Sigmoid colon (tissue), 7 donors: ENCODE results near the gene ANXA2R. TPM values are rescaled to one million over a fixed set of nuclear protein-coding genes. Genes with fewer than 3 reads are reported as not detected.
"Not testable (repeated sequence)": the region's sequence is repeated elsewhere in the genome, so short reads cannot be mapped to it uniquely, and the experiment has no call there.

Experiments used
- DNase-seq: peaks from one replicate; pipeline ENCODE4 v3.0.0-alpha.2; 2019
- H3K27ac ChIP-seq, 4 donors: fragments of 200-600 bp; sonication (generic); one replicate each; pipeline ENCODE4 v1.5.1; 2016 to 2019; ENCODE audit warnings: mild to moderate bottlenecking in 1 of 4
- H3K27me3 ChIP-seq, 3 donors: fragments of 200-600 bp; sonication (generic); one replicate each; pipeline ENCODE4 v1.5.1; 2019; ENCODE audit warnings: mild to moderate bottlenecking in 1 of 3
- H3K36me3 ChIP-seq, 4 donors: fragments of 200-600 bp; sonication (generic); one replicate each; pipeline ENCODE4 v1.5.1; 2016 to 2019
- H3K4me1 ChIP-seq, 4 donors: fragments of 200-600 bp; sonication (generic); one replicate each; pipeline ENCODE4 v1.5.1; 2017 to 2019
- H3K4me3 ChIP-seq, 4 donors: fragments of 200-600 bp; sonication (generic); one replicate each; pipeline ENCODE4 v1.5.1; 2017 to 2019; ENCODE audit warnings: mild to moderate bottlenecking in 2 of 4, moderate library complexity in 1 of 4
- H3K9me3 ChIP-seq, 4 donors: fragments of 200-600 bp in 3 of 4; sonication (generic) in 3 of 4; one replicate each; pipeline versions ENCODE4 v1.5.1 to v1.6.1; 2013 to 2019
- EP300 ChIP-seq, 4 donors: sonication (generic); formaldehyde crosslinking; IDR thresholded peaks; one replicate each; pipeline ENCODE4 v1.6.1; 2017; ENCODE audit warnings: antibody characterized with exemption in 4 of 4
- POLR2A ChIP-seq, 2 donors: fragments of 450-650 bp; IDR thresholded peaks; one replicate each; pipeline ENCODE4 v1.6.1; 2016; ENCODE audit warnings: antibody characterized with exemption in 2 of 2, mild to moderate bottlenecking in 2 of 2, moderate library complexity in 2 of 2
- POLR2AphosphoS5 ChIP-seq, 4 donors: sonication (generic); formaldehyde crosslinking; IDR thresholded peaks; one replicate each; pipeline ENCODE4 v1.6.1; 2017; ENCODE audit warnings: antibody characterized with exemption in 4 of 4
- WGBS, 2 donors: extraction: QIAGEN DNeasy Blood & Tissue Kit; methylation state at CpG; one replicate each; pipeline ENCODE4 v1.1.7; 2013; 5-methylcytosine and 5-hydroxymethylcytosine counted together
- intact Hi-C: fragments of 100-400 bp; cut with DNase I; formaldehyde crosslinking; loops from one replicate; pipeline ENCODE4 v1.15.1; 2023
- polyA plus RNA-seq, 3 donors: library from polyadenylated mRNA; stranded (reverse); fragments of 200-250 nt; gene quantifications; one replicate each; pipeline ENCODE4 v1.2.3, GENCODE V29; 2013
- total RNA-seq, 4 donors: library from RNA; depleted of rRNA; stranded (reverse); fragments of >200 nt; gene quantifications; one replicate each; pipeline ENCODE4 v1.1.0, GENCODE V29; 2016
- TF ChIP-seq, protein P1 (sequence below), 4 experiments: fragments of 450-650 bp in 3 of 4; fragments of 200-600 bp in 1 of 4; IDR thresholded peaks; one replicate each; pipeline ENCODE4 v1.5.1; 2016 to 2019; ENCODE audit warnings: antibody characterized with exemption in 4 of 4, mild to moderate bottlenecking in 3 of 4, moderate library complexity in 2 of 4
- donor health status: healthy with polysubstance abuse.
- donor health status: Bipolar disorder and iron deficiency.
- donor health status: healthy.

The ANXA2R gene
- total and polyA plus RNA-seq, 7 donors = 0.69 to 12.4 (median 3.2) TPM

DNA sequence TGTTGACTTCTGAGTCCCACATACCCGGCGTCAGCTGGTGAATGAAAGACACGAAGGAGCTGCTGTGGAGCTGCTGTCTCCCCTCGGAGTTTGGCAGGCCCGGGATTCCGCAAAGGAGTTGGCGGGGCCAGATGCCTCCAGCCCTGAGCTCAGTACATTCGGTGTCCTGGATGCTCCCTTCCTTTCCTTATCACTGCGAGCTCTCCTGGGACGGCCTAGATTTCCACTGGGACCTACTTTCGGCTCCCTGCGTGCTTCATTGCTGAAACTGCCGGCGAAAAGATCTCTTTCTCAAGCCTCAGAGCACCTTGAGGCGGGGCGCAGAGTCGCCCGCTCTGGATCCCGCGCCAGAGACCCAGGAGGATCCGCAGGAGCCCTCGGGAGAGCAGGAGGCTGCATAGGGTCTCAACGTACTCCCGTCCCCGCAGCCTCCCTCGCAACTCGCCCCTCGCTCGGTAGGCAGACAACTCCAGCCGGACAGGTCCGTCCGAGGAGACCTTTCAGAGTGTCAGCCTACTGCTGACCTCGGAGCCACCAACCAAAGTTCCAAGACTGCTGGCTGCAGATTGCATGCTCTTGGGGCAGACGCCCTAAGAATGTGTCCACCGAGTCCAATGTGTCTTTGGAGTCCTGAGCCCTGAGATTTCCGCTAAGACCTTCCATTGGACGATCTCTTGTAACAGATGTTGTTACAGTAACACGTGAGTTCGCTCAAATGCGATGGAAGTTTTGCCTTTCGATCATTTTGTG is 6.1 kb downstream of the ANXA2R start:
- intact Hi-C loops = no loop called here
- Histone ChIP-seq H3K4me1 (peaks cover 0 to 22% (median 11%) of the 10 kb centered on the region in 4 donors), H3K4me3 (peak overlapping the region in 3 of 4 donors; percentile 24 to 29 (median 25)), H3K27ac (peak overlapping the region in 2 of 4 donors; percentile 32 to 39), H3K36me3 (no peaks in the 10 kb centered on the region), H3K27me3 (peaks cover 26 to 66% (median 55%) of the 10 kb centered on the region in 3 donors), H3K9me3 (no peaks in the 10 kb centered on the region)
- 69 to 77% methylated on average over 41 of the region's 41 CpGs for WGBS, 2 donors
- no peak for DNase-seq
- TF ChIP-seq, protein P1, sequence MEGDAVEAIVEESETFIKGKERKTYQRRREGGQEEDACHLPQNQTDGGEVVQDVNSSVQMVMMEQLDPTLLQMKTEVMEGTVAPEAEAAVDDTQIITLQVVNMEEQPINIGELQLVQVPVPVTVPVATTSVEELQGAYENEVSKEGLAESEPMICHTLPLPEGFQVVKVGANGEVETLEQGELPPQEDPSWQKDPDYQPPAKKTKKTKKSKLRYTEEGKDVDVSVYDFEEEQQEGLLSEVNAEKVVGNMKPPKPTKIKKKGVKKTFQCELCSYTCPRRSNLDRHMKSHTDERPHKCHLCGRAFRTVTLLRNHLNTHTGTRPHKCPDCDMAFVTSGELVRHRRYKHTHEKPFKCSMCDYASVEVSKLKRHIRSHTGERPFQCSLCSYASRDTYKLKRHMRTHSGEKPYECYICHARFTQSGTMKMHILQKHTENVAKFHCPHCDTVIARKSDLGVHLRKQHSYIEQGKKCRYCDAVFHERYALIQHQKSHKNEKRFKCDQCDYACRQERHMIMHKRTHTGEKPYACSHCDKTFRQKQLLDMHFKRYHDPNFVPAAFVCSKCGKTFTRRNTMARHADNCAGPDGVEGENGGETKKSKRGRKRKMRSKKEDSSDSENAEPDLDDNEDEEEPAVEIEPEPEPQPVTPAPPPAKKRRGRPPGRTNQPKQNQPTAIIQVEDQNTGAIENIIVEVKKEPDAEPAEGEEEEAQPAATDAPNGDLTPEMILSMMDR (IDR thresholded peaks at IDR 0.05) = no peak
- TF ChIP-seq EP300 (IDR thresholded peaks at IDR 0.05) = no peak
- no peak for TF ChIP-seq POLR2A (IDR thresholded peaks at IDR 0.05)
- no peak for TF ChIP-seq POLR2AphosphoS5 (IDR thresholded peaks at IDR 0.05)

DNA sequence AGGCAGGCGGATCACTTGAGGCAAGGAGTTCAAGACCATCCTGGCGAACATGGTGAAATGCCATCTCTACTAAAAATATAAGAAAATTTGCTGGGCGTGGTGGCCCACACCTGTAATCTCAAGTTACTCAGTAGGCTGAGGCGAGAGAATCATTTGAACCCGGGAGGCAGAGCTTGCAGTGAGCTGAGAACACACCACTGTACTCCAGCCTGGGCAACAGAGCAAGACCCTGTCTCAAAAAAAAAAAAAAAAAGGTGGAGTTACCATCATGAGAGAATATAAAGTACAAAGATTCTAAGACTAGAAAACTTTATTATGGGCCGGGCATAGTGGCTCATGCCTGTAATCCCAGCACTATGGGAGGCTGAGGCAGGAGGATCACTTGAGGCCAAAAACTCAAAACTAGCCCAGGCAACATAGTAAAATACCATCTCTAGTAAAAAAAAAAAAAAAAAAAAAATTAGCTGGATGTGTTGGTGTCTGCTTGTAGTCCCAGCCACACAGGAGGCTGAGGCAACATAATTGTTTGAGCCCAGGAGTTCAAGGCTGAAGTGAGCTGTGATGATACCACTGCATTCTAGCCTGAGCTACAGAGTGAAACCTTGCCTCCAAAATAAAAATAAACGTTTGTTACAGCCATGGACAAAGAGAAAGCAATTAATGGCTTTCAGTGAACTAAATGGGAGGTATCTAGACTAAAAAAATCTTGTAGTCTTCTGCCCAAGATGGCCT is 12.9 kb downstream of the ANXA2R start:
- no peaks in the 10 kb centered on the region for H3K9me3 ChIP-seq
- H3K4me1 ChIP-seq = no peaks in the 10 kb centered on the region
- no peak for TF ChIP-seq POLR2AphosphoS5 (IDR thresholded peaks at IDR 0.05)
- TF ChIP-seq POLR2A (IDR thresholded peaks at IDR 0.05) = no peak
- TF ChIP-seq, protein P1 (IDR thresholded peaks at IDR 0.05) = no peak
- TF ChIP-seq EP300 (IDR thresholded peaks at IDR 0.05) = no peak
- no peaks in the 10 kb centered on the region for H3K36me3 ChIP-seq
- WGBS, 2 donors = 74 to 86% methylated on average over 7 of the region's 7 CpGs
- DNase-seq = no peak
- intact Hi-C loops = no loop called here
- no peak overlapping the region for H3K27ac ChIP-seq
- no peak overlapping the region for H3K4me3 ChIP-seq
- H3K27me3 ChIP-seq = peaks cover 7 to 37% (median 7%) of the 10 kb centered on the region in 3 donors

DNA sequence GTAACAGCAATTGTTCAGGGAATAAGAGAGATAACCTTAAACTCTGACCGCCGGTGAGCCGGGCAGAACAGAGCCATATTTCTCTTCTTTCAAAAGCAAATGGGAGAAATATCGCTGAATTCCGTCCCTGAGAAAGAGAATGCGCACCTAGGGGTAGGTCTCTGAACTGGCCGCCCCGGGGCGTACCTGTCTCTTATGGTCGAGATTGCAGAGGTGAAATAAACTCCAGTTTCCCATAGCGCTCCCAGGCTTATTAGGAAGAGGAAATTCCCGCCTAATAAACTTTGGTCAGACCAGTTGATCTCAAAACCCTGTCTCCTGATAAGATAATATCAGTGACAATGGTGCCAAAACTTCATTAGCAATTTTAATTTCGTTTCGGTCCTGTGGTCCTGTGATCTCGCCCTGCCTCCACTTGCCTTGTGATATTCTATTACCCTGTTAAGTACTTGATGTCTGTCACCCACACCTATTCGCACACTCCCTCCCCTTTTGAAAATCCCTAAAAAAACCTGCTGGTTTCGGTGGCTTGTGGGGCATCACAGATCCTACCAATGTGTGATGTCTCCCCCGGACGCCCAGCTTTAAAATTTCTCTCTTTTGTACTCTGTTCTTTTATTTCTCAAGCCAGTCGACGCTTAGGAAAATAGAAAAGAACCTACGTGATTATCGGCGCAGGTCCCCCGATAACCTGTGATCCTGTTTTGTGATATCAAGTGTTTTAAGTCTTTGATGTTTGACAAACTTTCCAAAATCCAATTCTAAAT is 14.8 kb downstream of the ANXA2R start:
- WGBS, 2 donors = 73 to 83% methylated on average over 25 of the region's 25 CpGs
- peaks cover 7 to 54% (median 25%) of the 10 kb centered on the region in 3 donors for H3K27me3 ChIP-seq
- H3K9me3 ChIP-seq, H3K27ac ChIP-seq, H3K4me3 ChIP-seq, intact Hi-C loops, H3K36me3 ChIP-seq, DNase-seq, H3K4me1 ChIP-seq: not testable (repeated sequence)

DNA sequence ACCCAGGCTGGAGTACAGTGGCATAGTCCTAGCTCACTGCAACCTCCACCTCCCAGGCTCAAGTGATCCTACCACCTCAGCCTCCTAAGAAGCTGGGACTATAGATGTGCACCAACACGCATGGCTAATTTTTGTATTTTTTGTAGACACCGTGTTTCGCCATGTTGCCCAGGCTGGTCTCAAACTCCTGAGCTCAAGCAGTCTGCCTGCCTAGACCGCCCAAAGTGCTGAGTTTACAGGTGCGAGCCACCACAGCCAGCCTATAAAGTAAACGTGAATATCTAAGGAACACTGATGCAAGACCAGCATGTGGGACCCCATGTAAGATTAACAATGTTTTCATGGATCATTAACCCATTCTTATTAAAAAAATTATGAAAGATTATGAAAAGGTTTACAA is 15.9 kb downstream of the ANXA2R start:
- 91 to 93% methylated on average over 6 of the region's 6 CpGs for WGBS, 2 donors
- Histone ChIP-seq H3K27ac (no peak overlapping the region), H3K36me3 (no peaks in the 10 kb centered on the region), H3K9me3 (no peaks in the 10 kb centered on the region), H3K27me3 (peaks cover 16 to 65% (median 36%) of the 10 kb centered on the region in 3 donors), H3K4me1 (peaks cover 0 to 9% (median 8%) of the 10 kb centered on the region in 4 donors), H3K4me3 (no peak overlapping the region)
- TF ChIP-seq POLR2AphosphoS5 (IDR thresholded peaks at IDR 0.05) (no peak), POLR2A (IDR thresholded peaks at IDR 0.05) (no peak), EP300 (IDR thresholded peaks at IDR 0.05) (no peak)
- TF ChIP-seq, protein P1 (IDR thresholded peaks at IDR 0.05) = no peak
- DNase-seq = no peak
- intact Hi-C loops = no loop called here
